GM12878 (cell line): ENCODE measurements around the gene APBB3. TPM values are rescaled to one million over a fixed set of nuclear protein-coding genes. Genes with fewer than 3 reads are reported as not detected.

ENCODE experiments used
- ATAC-seq: fragments of 200-7000 bp; cut with Tn5 transposase; 3 replicates; pipeline ENCODE4 v1.9.1; 2020; ENCODE audit warnings: mild to moderate bottlenecking, moderate library complexity
- BruUV-seq: library from RNA; stranded (reverse); fragments of 400-500 nt; replicated peaks from 2 replicates; lab custom pipeline; 2021; lab: Mats Ljungman, UMichigan
- CTCF ChIA-PET: fragments of 300-600 bp; sonication (Branson Sonifier 250); formaldehyde crosslinking; extraction: SDS; loops from one replicate; lab custom pipeline; 2021; ENCODE audit warnings: inconsistent platforms; lab: Yijun Ruan, JAX
- POLR2A ChIA-PET: fragments of 350-600 bp; formaldehyde crosslinking; extraction: SDS; loops from one replicate; lab custom pipeline; 2021; ENCODE audit warnings: inconsistent platforms; lab: Charles Lee
- RAD21 ChIA-PET: fragments of 300-600 bp; sonication (Branson Sonifier 250); formaldehyde crosslinking; loops from one replicate; lab custom pipeline; 2023; ENCODE audit warnings: antibody characterized with exemption; ENCODE audit not compliant: unreplicated experiment; lab: Charles Lee
- SMC1A ChIA-PET: fragments of 300-600 bp; sonication (Branson Sonifier 250); formaldehyde crosslinking; loops from one replicate; lab custom pipeline; 2023; ENCODE audit not compliant: unreplicated experiment, uncharacterized antibody; lab: Charles Lee
- DNase-seq: peaks from one replicate; pipeline ENCODE4 v3.0.0-alpha.2; 2011; ENCODE audit warnings: low read depth, low spot score
- FAIRE-seq: peaks from 3 replicates; lab custom pipeline; 2011; peaks lifted over from hg19 to GRCh38; lab: Jason Lieb, UNC
- H2AFZ ChIP-seq: 2 replicates; pipeline ENCODE4 v1.6.0; 2011; ENCODE audit warnings: low read depth, low read length, control low read depth; ENCODE audit not compliant: control insufficient read depth
- H3K27ac ChIP-seq: 2 replicates; pipeline ENCODE4 v1.5.1; 2011; ENCODE audit warnings: control low read depth; ENCODE audit not compliant: control insufficient read depth, insufficient read depth
- H3K27me3 ChIP-seq, 2 experiments: replicated peaks in 1 of 2; 2 replicates each; pipeline versions ENCODE4 v1.6.0 to v1.6.1; 2011; ENCODE audit warnings: low read length in 1 of 2; ENCODE audit not compliant: control insufficient read depth in 2 of 2, insufficient read depth in 2 of 2
- H3K36me3 ChIP-seq, 2 experiments: 2 replicates each; pipeline ENCODE4 v1.5.1; 2011; ENCODE audit warnings: low read length in 1 of 2; ENCODE audit not compliant: control insufficient read depth in 2 of 2, insufficient read depth in 2 of 2
- H3K4me1 ChIP-seq: 2 replicates; pipeline ENCODE4 v1.6.1; 2011; ENCODE audit warnings: mild to moderate bottlenecking, low read length, moderate library complexity, mixed read lengths; ENCODE audit not compliant: control insufficient read depth, insufficient read depth
- H3K4me2 ChIP-seq: 2 replicates; pipeline ENCODE4 v1.6.0; 2011; ENCODE audit warnings: control low read depth; ENCODE audit not compliant: control insufficient read depth, insufficient read depth
- H3K4me3 ChIP-seq: fragments of 200-600 bp; sonication (generic); 2 replicates; pipeline ENCODE4 v1.5.1; 2016
- H3K79me2 ChIP-seq: 2 replicates; pipeline ENCODE4 v1.6.0; 2011; ENCODE audit warnings: low read length; ENCODE audit not compliant: control insufficient read depth, insufficient read depth
- H3K9ac ChIP-seq: 2 replicates; pipeline ENCODE4 v1.8.0; 2011; ENCODE audit warnings: low read length, control low read depth, mixed read lengths; ENCODE audit not compliant: control insufficient read depth, insufficient read depth
- H3K9me3 ChIP-seq: replicated peaks from 3 replicates; pipeline ENCODE4 v1.5.1; 2011; ENCODE audit warnings: mild to moderate bottlenecking, low read length; ENCODE audit not compliant: control insufficient read depth, insufficient read depth
- H4K20me1 ChIP-seq: 2 replicates; pipeline ENCODE4 v1.6.0; 2011; ENCODE audit not compliant: control insufficient read depth, insufficient read depth
- BHLHE40 ChIP-seq, 2 experiments: fragments of 450-650 bp in 1 of 2; IDR thresholded peaks; 2 replicates each; pipeline ENCODE4 v1.6.1; 2011 to 2017; ENCODE audit warnings: low read depth in 2 of 2, borderline replicate concordance in 1 of 2, improper control_type of control experiment in 1 of 2, low read length in 1 of 2, mild to moderate bottlenecking in 1 of 2
- CBX5 ChIP-seq: sonication (generic); IDR thresholded peaks from 2 replicates; pipeline ENCODE4 v1.6.1; 2016; ENCODE audit warnings: low read depth, moderate library complexity, mild to moderate bottlenecking, inconsistent platforms
- EP300 ChIP-seq, 2 experiments: fragments of 150-350 bp in 1 of 2; IDR thresholded peaks; 2 replicates each; pipeline ENCODE4 v1.6.1; 2011 to 2012; ENCODE audit warnings: low read depth in 2 of 2, low read length in 2 of 2, borderline replicate concordance in 1 of 2, improper control_type of control experiment in 1 of 2, inconsistent platforms in 1 of 2; ENCODE audit not compliant: control insufficient read depth in 1 of 2
- IKZF2 ChIP-seq, 2 experiments: fragments of 450-650 bp; IDR thresholded peaks; 2 replicates each; pipeline ENCODE4 v1.6.1; 2017; ENCODE audit warnings: mild to moderate bottlenecking in 2 of 2, moderate library complexity in 2 of 2
- MTA2 ChIP-seq: fragments of 450-650 bp; IDR thresholded peaks from 2 replicates; pipeline ENCODE4 v1.6.1; 2016; ENCODE audit warnings: low read depth, mild to moderate bottlenecking, moderate library complexity
- NRF1 ChIP-seq: conservative IDR thresholded peaks from 2 replicates; pipeline ENCODE4 v1.6.1; 2011; ENCODE audit warnings: mild to moderate bottlenecking, low read depth, low read length, improper control_type of control experiment
- RB1 ChIP-seq: fragments of 450-650 bp; formaldehyde crosslinking; IDR thresholded peaks from 2 replicates; pipeline ENCODE4 v1.6.1; 2017; ENCODE audit warnings: mild to moderate bottlenecking, borderline replicate concordance
- RELA ChIP-seq: fragments of 450-650 bp; IDR thresholded peaks from 2 replicates; pipeline ENCODE4 v1.8.0; 2014; ENCODE audit warnings: borderline replicate concordance; ENCODE audit not compliant: partially characterized antibody
- SMAD1 ChIP-seq: fragments of 450-650 bp; IDR thresholded peaks from 2 replicates; pipeline ENCODE4 v1.6.1; 2018; ENCODE audit warnings: mild to moderate bottlenecking, low read depth; ENCODE audit not compliant: partially characterized antibody
- SMARCA5 ChIP-seq: fragments of 450-650 bp; IDR thresholded peaks from 2 replicates; pipeline ENCODE4 v1.6.1; 2017; ENCODE audit warnings: mild to moderate bottlenecking
- SUZ12 ChIP-seq: fragments of 200-600 bp; sonication (generic); IDR thresholded peaks from one replicate; pipeline ENCODE4 v1.6.1; 2018; ENCODE audit warnings: antibody characterized with exemption, mild to moderate bottlenecking; ENCODE audit not compliant: unreplicated experiment
- TARDBP ChIP-seq: IDR thresholded peaks from 2 replicates; pipeline ENCODE4 v1.6.1; 2016; ENCODE audit warnings: borderline replicate concordance
- TBL1XR1 ChIP-seq: IDR thresholded peaks from 2 replicates; pipeline ENCODE4 v1.6.1; 2012; ENCODE audit warnings: low read depth, low read length, improper control_type of control experiment
- TCF7 ChIP-seq: IDR thresholded peaks from 2 replicates; pipeline ENCODE4 v1.6.1; 2014; ENCODE audit warnings: antibody characterized with exemption, borderline replicate concordance
- WRNIP1 ChIP-seq: IDR thresholded peaks from 2 replicates; pipeline ENCODE4 v1.6.1; 2011; ENCODE audit warnings: low read depth, low read length, improper control_type of control experiment, borderline replicate concordance
- YBX1 ChIP-seq: fragments of 450-650 bp; IDR thresholded peaks from 2 replicates; pipeline ENCODE4 v1.6.1; 2016; ENCODE audit warnings: antibody characterized with exemption
- WGBS: methylation state at CpG from one replicate; pipeline ENCODE4 v1.1.6; 2016; ENCODE audit warnings: low lambda C conversion rate; ENCODE audit not compliant: insufficient replicate concordance, insufficient coverage; ENCODE audit errors: missing lambda C conversion rate; 5-methylcytosine and 5-hydroxymethylcytosine counted together
- in situ Hi-C: fragments of 300-500 bp; cut with MboI; formaldehyde crosslinking; loops from 9 replicates; pipeline ENCODE4 v1.14.3; 2018; ENCODE audit warnings: mixed read lengths
- intact Hi-C: fragments of 100-400 bp; cut with micrococcal nuclease; formaldehyde crosslinking; loops from one replicate; pipeline ENCODE4 v1.14.2; 2022; ENCODE audit not compliant: unreplicated experiment
- polyA plus RNA-seq, 11 experiments: library from polyadenylated mRNA; depleted of rRNA in 4 of 11; unstranded in 6 of 11; stranded (reverse) in 5 of 11; fragments of >200 nt; fragmentation: Nextera tagmentation in 4 of 11; fragmentation: Illumina TruSeq in 1 of 11; extraction: Ambion mirVana in 4 of 11; extraction: Trizol in 1 of 11; gene quantifications; 1 replicate in 1 of 11; 2 replicates in 10 of 11; pipeline versions ENCODE4 v1.2.1 to v1.2.3, GENCODE V29; 2011 to 2016; ENCODE audit warnings: inconsistent platforms in 2 of 11, missing spikeins in 2 of 11, low read depth in 1 of 11
- total RNA-seq, 4 experiments: library from RNA; depleted of rRNA in 3 of 4; stranded (reverse); fragments of >200 nt in 3 of 4; fragmentation: Illumina TruSeq in 1 of 4; extraction: Trizol in 1 of 4; gene quantifications; 2 replicates each; pipeline versions ENCODE4 v1.2.1 to v1.2.3, GENCODE V29; 2013 to 2021
- TF ChIP-seq, protein P1 (sequence below): fragments of 450-650 bp; IDR thresholded peaks from 2 replicates; pipeline ENCODE4 v1.6.1; 2017; ENCODE audit warnings: antibody characterized with exemption, mild to moderate bottlenecking, moderate library complexity
- TF ChIP-seq, protein P2 (sequence below): IDR thresholded peaks from 2 replicates; pipeline ENCODE4 v1.6.1; 2011; ENCODE audit warnings: low read depth, low read length, improper control_type of control experiment, borderline replicate concordance

The APBB3 gene
- total and polyA plus RNA-seq, 10 of the 15 experiments (the other 5 are each of a cell fraction or from before 2014, with no cell fraction given), result 0.35 to 33.3 (median 14.3) TPM

DNA sequence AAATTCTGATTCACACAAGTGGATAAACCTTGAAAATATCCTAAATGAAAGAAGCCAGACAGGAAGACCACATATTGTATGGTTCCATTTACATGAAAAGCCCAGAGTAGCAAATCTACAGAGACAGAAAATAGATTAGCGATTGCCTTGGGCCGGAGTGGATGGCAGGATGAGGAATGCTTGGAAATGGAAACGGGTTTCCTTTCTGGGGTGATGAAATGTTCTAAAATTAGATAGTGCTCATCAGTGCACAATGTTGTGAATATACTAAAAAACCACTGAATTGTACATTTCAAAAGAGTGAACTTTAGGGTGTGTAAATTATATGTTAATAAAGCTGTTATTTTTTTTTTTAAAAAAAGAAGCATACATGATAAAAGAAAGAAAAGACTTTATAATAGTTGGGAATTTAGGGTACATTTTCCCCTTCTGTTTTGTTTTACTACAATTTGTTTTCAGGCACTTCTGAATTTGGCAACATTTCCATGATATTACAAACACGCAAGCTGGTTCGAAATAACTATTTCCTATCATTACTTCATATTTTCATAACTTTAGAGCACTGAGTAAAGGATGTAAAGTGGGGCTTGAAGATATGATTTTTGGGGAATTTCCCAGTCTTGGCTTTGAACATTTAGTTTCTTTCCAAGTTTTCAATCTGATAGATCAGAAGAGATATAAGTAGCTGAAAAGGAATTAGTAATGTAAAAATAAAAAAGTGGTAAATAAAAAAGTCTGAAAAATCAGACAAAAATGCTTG is 24.1 kb upstream of the APBB3 start (continued):
- TF ChIP-seq WRNIP1 (no peak), SMARCA5 (no peak), IKZF2 (IDR thresholded peaks at IDR 0.05) (no peak), NRF1 (no peak), YBX1 (no peak)
- TF ChIP-seq, protein P1, sequence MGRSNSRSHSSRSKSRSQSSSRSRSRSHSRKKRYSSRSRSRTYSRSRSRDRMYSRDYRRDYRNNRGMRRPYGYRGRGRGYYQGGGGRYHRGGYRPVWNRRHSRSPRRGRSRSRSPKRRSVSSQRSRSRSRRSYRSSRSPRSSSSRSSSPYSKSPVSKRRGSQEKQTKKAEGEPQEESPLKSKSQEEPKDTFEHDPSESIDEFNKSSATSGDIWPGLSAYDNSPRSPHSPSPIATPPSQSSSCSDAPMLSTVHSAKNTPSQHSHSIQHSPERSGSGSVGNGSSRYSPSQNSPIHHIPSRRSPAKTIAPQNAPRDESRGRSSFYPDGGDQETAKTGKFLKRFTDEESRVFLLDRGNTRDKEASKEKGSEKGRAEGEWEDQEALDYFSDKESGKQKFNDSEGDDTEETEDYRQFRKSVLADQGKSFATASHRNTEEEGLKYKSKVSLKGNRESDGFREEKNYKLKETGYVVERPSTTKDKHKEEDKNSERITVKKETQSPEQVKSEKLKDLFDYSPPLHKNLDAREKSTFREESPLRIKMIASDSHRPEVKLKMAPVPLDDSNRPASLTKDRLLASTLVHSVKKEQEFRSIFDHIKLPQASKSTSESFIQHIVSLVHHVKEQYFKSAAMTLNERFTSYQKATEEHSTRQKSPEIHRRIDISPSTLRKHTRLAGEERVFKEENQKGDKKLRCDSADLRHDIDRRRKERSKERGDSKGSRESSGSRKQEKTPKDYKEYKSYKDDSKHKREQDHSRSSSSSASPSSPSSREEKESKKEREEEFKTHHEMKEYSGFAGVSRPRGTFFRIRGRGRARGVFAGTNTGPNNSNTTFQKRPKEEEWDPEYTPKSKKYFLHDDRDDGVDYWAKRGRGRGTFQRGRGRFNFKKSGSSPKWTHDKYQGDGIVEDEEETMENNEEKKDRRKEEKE, result no peak

DNA sequence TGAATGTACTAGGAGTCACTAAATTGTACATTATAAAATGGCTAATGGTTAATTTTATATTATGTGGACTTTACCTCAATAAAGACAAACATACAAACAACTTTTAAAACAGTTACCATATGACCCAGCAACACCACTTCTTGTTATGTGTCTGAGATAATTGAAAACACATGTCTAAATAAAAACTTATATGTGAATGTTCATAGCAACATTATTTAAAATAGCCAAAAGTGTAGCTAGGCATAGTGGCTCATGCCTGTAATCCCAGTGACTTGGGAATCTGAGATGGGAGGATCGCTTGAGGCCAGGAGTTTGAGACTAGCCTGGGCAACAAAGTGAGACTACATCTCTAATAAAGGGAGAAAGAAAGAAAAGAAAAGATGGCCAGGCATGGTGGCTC is 23.1 kb upstream of the APBB3 start:
- intact Hi-C loops, result no loop called here
- H3K27me3 ChIP-seq, result no peaks in the 10 kb centered on the region
- no peak overlapping the region for H3K9ac ChIP-seq
- FAIRE-seq, result no peak
- in situ Hi-C loops, result no loop called here
- no peak for TF ChIP-seq RB1
- TF ChIP-seq TCF7, result no peak
- no peak for TF ChIP-seq SUZ12
- TF ChIP-seq, protein P2, sequence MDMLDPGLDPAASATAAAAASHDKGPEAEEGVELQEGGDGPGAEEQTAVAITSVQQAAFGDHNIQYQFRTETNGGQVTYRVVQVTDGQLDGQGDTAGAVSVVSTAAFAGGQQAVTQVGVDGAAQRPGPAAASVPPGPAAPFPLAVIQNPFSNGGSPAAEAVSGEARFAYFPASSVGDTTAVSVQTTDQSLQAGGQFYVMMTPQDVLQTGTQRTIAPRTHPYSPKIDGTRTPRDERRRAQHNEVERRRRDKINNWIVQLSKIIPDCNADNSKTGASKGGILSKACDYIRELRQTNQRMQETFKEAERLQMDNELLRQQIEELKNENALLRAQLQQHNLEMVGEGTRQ, result no peak
- no peak for TF ChIP-seq CBX5
- no peak for TF ChIP-seq RELA
- TF ChIP-seq SMAD1, result no peak
- no peak for TF ChIP-seq TARDBP
- no peak for TF ChIP-seq MTA2
- TF ChIP-seq EP300 (IDR thresholded peaks at IDR 0.05; ENCODE audit: borderline replicate concordance in 1 of 2, control insufficient read depth in 1 of 2, low read depth in 2 of 2, low read length in 2 of 2), result no peak
- no peak for TF ChIP-seq TBL1XR1
- no peak for TF ChIP-seq BHLHE40 (IDR thresholded peaks at IDR 0.05; ENCODE audit: borderline replicate concordance in 1 of 2, low read depth in 2 of 2, low read length in 1 of 2)
- H3K4me1 ChIP-seq, result no peaks in the 10 kb centered on the region
- no peak overlapping the region for H3K4me2 ChIP-seq
- H3K9me3 ChIP-seq, result no peaks in the 10 kb centered on the region
- ATAC-seq, result no peak
- no peak overlapping the region for H2AFZ ChIP-seq
- ChIA-PET SMC1A (interaction anchor here (0.6 kb wide), 2 partner anchors 35 to 185 kb away, joined by 3 to 4 read pairs; no protein-coding TSS in a partner anchor), POLR2A (interaction anchor here (0.6 to 0.7 kb wide), 3 partner anchors 157 to 1928 kb away, joined by 3 to 8 read pairs (median 4); no protein-coding TSS in a partner anchor), CTCF (no interaction called here), RAD21 (no interaction called here)
- BruUV-seq, result no TSS peak
- H3K27ac ChIP-seq, result no peak overlapping the region
- H3K4me3 ChIP-seq, result no peak overlapping the region
- no peaks in the 10 kb centered on the region for H3K79me2 ChIP-seq
- H3K36me3 ChIP-seq, result no peaks in the 10 kb centered on the region
- H4K20me1 ChIP-seq, result no peaks in the 10 kb centered on the region
- DNase-seq, result no peak
- 81% methylated on average over 1 of the region's 1 CpG for WGBS
